Adrenal gland (tissue), 5 donors: ENCODE results near the gene WRAP53.

Source experiments
- CTCF ChIP-seq, 6 experiments: fragments of 450-650 bp in 4 of 6; fragments of 200-600 bp in 2 of 6; sonication (generic) in 1 of 6; IDR thresholded peaks; 1 replicate in 5 of 6; 2 replicates in 1 of 6; pipeline versions ENCODE4 v1.5.1 to v1.8.0; 2016 to 2021; ENCODE audit warnings: antibody characterized with exemption in 6 of 6, mild to moderate bottlenecking in 2 of 6, moderate library complexity in 1 of 6
- POLR2A ChIP-seq, 2 donors: fragments of 450-650 bp; IDR thresholded peaks; one replicate each; pipeline ENCODE4 v1.6.1; 2017; ENCODE audit warnings: antibody characterized with exemption in 2 of 2, mild to moderate bottlenecking in 2 of 2, moderate library complexity in 1 of 2
- donor health status: DM: no; HTN: no; CAD: no.

- TF ChIP-seq CTCF (IDR thresholded peaks at IDR 0.05) (no peak), POLR2A (IDR thresholded peaks at IDR 0.05) (no peak)
Observed at GRCh38 chr17:7704601-7705268, 16.5 kb downstream of the WRAP53 start, which contains the start of gene EFNB3.
